CD4-positive, alpha-beta T cell (primary cell): ENCODE data around the gene B4GAT1. TPM values are rescaled to one million over a fixed set of nuclear protein-coding genes. Genes with fewer than 3 reads are reported as not detected.

Experiments used
- ATAC-seq: fragments of 200-7000 bp; cut with Tn5 transposase; one replicate; pipeline ENCODE4 v1.10.0; 2022; ENCODE audit warnings: mild to moderate bottlenecking; ENCODE audit not compliant: poor library complexity
- CTCF ChIA-PET: fragments of 350-600 bp; sonication (Branson Sonifier 250); formaldehyde crosslinking; loops from one replicate; lab custom pipeline; 2021; ENCODE audit warnings: antibody characterized with exemption, inconsistent platforms; lab: Charles Lee
- POLR2A ChIA-PET: fragments of 350-600 bp; sonication (Branson Sonifier 250); formaldehyde crosslinking; loops from one replicate; lab custom pipeline; 2021; ENCODE audit warnings: antibody characterized with exemption, inconsistent platforms; lab: Charles Lee
- DNase-seq, 14 experiments: peaks; one replicate each; pipeline ENCODE4 v3.0.0-alpha.2; 2013 to 2020; ENCODE audit warnings: mixed read lengths in 2 of 14
- H3K27ac ChIP-seq, 2 donors: one replicate each; pipeline versions ENCODE4 v1.5.1 to v1.7.0; 2013; ENCODE audit warnings: low read length in 2 of 2, low read depth in 1 of 2, mild to moderate bottlenecking in 1 of 2
- H3K27me3 ChIP-seq, 2 experiments: 1 replicate in 1 of 2; 2 replicates in 1 of 2; pipeline versions ENCODE4 v1.6.1 to v1.7.0; 2013; ENCODE audit warnings: low read length in 2 of 2, control low read depth in 1 of 2, mild to moderate bottlenecking in 1 of 2, moderate library complexity in 1 of 2; ENCODE audit not compliant: insufficient read depth in 2 of 2, control insufficient read depth in 1 of 2
- H3K36me3 ChIP-seq: one replicate; pipeline ENCODE4 v1.6.1; 2013; ENCODE audit warnings: low read length, control low read depth; ENCODE audit not compliant: insufficient read depth
- H3K4me1 ChIP-seq: one replicate; pipeline ENCODE4 v1.6.1; 2013; ENCODE audit warnings: low read length, control low read depth; ENCODE audit not compliant: insufficient read depth
- H3K4me3 ChIP-seq: one replicate; pipeline ENCODE4 v1.5.1; 2013; ENCODE audit warnings: mild to moderate bottlenecking, low read length, moderate library complexity
- H3K9me3 ChIP-seq, 2 experiments: 1 replicate in 1 of 2; 2 replicates in 1 of 2; pipeline versions ENCODE4 v1.6.1 to v1.7.0; 2013; ENCODE audit warnings: low read length in 2 of 2, mild to moderate bottlenecking in 2 of 2, control low read depth in 1 of 2, moderate library complexity in 1 of 2; ENCODE audit not compliant: control insufficient read depth in 1 of 2, insufficient read depth in 1 of 2
- H3K27ac Mint-ChIP-seq: one replicate; pipeline ENCODE4 v1.8.0; 2020; ENCODE audit warnings: mixed read lengths
- H3K27me3 Mint-ChIP-seq: one replicate; pipeline ENCODE4 v1.8.0; 2021; ENCODE audit warnings: mixed read lengths
- H3K36me3 Mint-ChIP-seq: one replicate; pipeline ENCODE4 v1.8.0; 2021; ENCODE audit warnings: low read depth, mixed read lengths
- H3K4me1 Mint-ChIP-seq: one replicate; pipeline ENCODE4 v1.8.0; 2021; ENCODE audit warnings: low read depth, mixed read lengths
- H3K4me3 Mint-ChIP-seq: one replicate; pipeline ENCODE4 v1.8.0; 2020; ENCODE audit warnings: mild to moderate bottlenecking, mixed read lengths
- H3K9me3 Mint-ChIP-seq: one replicate; pipeline ENCODE4 v1.8.0; 2020; ENCODE audit warnings: mixed read lengths
- intact Hi-C, 2 experiments: fragments of 100-400 bp; cut with DNase I in 1 of 2; cut with micrococcal nuclease in 1 of 2; formaldehyde crosslinking; loops; one replicate each; pipeline versions ENCODE4 v1.15.1 to v1.9.0; 2023 to 2025; cut with DNase I, micrococcal nuclease
- total RNA-seq, 174 experiments: library from RNA in 2 of 174; stranded (reverse) in 2 of 174; gene quantifications; one replicate each; pipeline ENCODE4 v1.2.3 and lab custom pipeline; 2021 to 2026
- TF ChIP-seq, protein P1 (sequence below): fragments of 200-600 bp; IDR thresholded peaks from one replicate; pipeline ENCODE4 v1.8.0; 2022; ENCODE audit warnings: antibody characterized with exemption, mild to moderate bottlenecking

Gene B4GAT1
- total RNA-seq, 2 experiments from 2014 or later, result 1.9 to 2.0 TPM

DNA sequence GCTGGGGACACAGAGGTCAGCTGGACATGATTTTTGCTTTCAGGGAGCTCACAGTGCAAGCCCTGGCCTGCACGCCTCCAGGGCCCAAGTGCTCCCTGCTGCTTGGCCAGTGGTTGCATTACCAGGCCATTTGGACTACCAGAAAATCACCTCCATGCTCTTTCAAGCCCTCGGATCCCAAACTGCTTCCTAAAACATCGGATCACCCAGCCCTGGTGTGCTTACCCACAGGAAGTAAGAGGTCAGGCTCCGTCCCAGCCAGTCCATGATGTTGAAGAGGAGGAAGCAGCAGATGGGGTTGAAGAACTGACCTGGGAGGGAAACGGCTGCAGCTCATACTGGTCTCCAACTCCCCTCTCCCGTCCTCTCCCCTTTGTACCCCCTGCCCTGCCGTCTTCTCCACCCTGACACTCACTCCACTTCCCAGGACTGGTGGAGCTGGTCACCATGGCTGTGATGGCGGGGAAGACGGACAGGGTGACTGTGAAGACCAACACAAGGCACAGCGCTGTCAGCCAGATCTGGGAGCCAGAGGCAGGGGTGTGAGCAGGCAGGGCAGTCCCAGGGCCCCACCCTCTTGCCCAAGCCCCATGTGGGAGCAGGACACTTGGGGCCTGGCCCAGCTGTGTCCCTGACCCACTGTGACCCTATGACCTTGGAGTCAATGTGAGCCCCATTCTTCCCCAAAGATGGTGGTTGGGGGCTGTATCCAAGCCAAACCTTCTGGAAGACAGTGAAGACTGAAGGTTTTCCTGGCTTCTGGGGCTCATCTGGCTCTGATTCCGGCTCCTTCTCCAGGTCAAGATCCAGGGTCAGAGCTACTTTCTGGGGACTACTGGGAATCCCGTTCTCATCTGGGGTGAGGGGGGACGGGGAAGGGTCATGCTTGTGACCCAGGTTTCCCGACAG, 18.5 kb upstream of the B4GAT1 start:
- Mint-ChIP-seq H3K9me3 (no peaks in the 10 kb centered on the region), H3K27ac (no peak overlapping the region), H3K36me3 (no peaks in the 10 kb centered on the region), H3K27me3 (no peaks in the 10 kb centered on the region), H3K4me3 (no peak overlapping the region), H3K4me1 (no peaks in the 10 kb centered on the region)
- no peak overlapping the region for H3K4me3 ChIP-seq
- POLR2A ChIA-PET, result interaction anchor here (0.7 to 1.4 kb wide), 2 partner anchors 18 to 54 kb away, joined by 3 to 5 read pairs; partner anchors contain the start of gene B4GAT1
- no peak overlapping the region for H3K27ac ChIP-seq
- CTCF ChIA-PET, result no interaction called here
- H3K36me3 ChIP-seq, result peaks cover 8% of the 10 kb centered on the region
- intact Hi-C loops, result no loop called here
- DNase-seq, result no peak
- ATAC-seq, result no peak
- H3K9me3 ChIP-seq, result peaks cover 0 to 3% of the 10 kb centered on the region in 2 experiments
- TF ChIP-seq, protein P1, sequence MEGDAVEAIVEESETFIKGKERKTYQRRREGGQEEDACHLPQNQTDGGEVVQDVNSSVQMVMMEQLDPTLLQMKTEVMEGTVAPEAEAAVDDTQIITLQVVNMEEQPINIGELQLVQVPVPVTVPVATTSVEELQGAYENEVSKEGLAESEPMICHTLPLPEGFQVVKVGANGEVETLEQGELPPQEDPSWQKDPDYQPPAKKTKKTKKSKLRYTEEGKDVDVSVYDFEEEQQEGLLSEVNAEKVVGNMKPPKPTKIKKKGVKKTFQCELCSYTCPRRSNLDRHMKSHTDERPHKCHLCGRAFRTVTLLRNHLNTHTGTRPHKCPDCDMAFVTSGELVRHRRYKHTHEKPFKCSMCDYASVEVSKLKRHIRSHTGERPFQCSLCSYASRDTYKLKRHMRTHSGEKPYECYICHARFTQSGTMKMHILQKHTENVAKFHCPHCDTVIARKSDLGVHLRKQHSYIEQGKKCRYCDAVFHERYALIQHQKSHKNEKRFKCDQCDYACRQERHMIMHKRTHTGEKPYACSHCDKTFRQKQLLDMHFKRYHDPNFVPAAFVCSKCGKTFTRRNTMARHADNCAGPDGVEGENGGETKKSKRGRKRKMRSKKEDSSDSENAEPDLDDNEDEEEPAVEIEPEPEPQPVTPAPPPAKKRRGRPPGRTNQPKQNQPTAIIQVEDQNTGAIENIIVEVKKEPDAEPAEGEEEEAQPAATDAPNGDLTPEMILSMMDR, result no peak
- H3K4me1 ChIP-seq, result peaks cover 3% of the 10 kb centered on the region
- no peaks in the 10 kb centered on the region for H3K27me3 ChIP-seq

DNA sequence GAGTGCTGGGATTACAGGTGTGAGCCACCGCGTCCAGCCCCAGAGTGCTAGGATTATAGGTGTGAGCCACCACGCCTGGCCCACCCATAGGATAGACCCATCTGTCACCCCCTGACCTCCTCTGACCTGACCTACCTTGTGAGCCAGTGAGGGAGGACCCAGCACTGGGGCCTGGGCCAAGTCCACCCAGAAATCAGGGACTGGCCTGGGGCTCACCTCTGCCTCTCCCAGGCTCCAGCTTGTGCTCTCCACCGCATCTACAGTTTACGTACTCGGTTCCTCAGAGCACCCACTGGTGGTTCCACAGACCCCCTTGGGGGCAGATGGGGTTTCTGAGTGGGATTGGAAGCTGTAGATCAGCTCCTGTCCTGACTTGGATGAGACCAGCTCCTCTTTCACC, 17.7 kb upstream of the B4GAT1 start:
- DNase-seq (no peak), ATAC-seq (no peak)
- Histone ChIP-seq H3K27ac (no peak overlapping the region), H3K36me3 (peaks cover 8% of the 10 kb centered on the region), H3K27me3 (no peaks in the 10 kb centered on the region), H3K4me3 (no peak overlapping the region), H3K9me3 (no peaks in the 10 kb centered on the region), H3K4me1 (no peaks in the 10 kb centered on the region)
- no peaks in the 10 kb centered on the region for H3K4me1 Mint-ChIP-seq
- no peaks in the 10 kb centered on the region for H3K9me3 Mint-ChIP-seq
- TF ChIP-seq, protein P1, result no peak
- no peak overlapping the region for H3K4me3 Mint-ChIP-seq
- POLR2A ChIA-PET, result interaction anchor here (0.7 kb wide), 1 partner anchor 53 kb away, joined by 3 read pairs; no protein-coding TSS in a partner anchor
- H3K36me3 Mint-ChIP-seq, result no peaks in the 10 kb centered on the region
- intact Hi-C loops, result no loop called here
- CTCF ChIA-PET, result interaction anchor here (2.5 to 2.7 kb wide), 2 partner anchors 21 to 24 kb away, joined by 9 to 14 read pairs; no protein-coding TSS in a partner anchor
- no peak overlapping the region for H3K27ac Mint-ChIP-seq
- no peaks in the 10 kb centered on the region for H3K27me3 Mint-ChIP-seq

DNA sequence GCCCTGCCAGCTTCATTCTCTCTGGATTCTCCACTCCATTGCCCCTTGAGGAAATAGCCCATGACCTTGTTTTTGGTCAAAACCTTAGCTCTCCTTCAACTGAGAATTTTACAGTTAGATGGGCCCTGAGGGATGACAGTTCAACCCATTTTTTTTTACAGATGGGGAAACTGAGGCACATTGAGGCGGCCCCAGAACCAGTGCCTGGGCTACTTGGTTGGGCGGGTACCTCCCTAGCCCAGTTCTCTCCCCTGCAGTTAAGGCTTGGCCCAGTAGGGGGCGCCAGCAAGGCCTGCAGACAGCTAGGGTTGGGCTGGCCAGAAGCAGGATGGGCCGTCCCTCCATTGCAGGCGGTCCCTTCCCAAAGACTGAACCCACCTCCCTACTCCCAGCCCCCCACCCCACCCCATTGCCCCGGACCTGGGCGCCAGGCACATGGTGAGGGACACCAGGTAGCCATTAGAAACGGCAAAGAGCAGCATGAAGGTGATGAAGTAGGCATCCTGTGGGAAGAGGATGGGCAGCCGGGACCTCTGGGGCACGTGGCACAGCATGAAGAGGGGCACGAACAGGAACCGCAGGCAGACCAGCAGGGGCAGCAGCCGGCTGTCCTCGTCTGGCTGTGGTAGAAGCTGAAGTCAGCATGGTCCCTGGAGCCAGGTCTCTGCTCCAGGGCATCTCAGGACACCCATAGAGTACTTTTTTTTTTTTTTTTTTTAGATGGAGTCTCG, 16.5 kb upstream of the B4GAT1 start:
- ATAC-seq (peak; percentile 77), DNase-seq (peak; percentile 51 to 77 (median 60))
- no peaks in the 10 kb centered on the region for H3K4me1 Mint-ChIP-seq
- TF ChIP-seq, protein P1, result peak; percentile 72
- no peaks in the 10 kb centered on the region for H3K4me1 ChIP-seq
- H3K27me3 ChIP-seq, result no peaks in the 10 kb centered on the region
- ChIA-PET POLR2A (interaction anchor here (0.7 to 1.3 kb wide), 5 partner anchors 8 to 479 kb away, joined by 3 to 4 read pairs (median 3); partner anchors contain the start of gene SLC29A2), CTCF (interaction anchor here (0.7 to 2.7 kb wide), 5 partner anchors 20 to 1731 kb away, joined by 3 to 14 read pairs (median 9); partner anchors contain the start of gene BRMS1)
- H3K27ac ChIP-seq, result no peak overlapping the region
- no peaks in the 10 kb centered on the region for H3K27me3 Mint-ChIP-seq
- no peaks in the 10 kb centered on the region for H3K9me3 ChIP-seq
- H3K36me3 Mint-ChIP-seq, result no peaks in the 10 kb centered on the region
- H3K4me3 Mint-ChIP-seq, result no peak overlapping the region
- intact Hi-C loops, result no loop called here
- no peak overlapping the region for H3K4me3 ChIP-seq
- no peak overlapping the region for H3K27ac Mint-ChIP-seq
- peaks cover 8% of the 10 kb centered on the region for H3K36me3 ChIP-seq
- no peaks in the 10 kb centered on the region for H3K9me3 Mint-ChIP-seq
